Measurements from ENCODE around the gene TAF1C.

GRCh38 chr16:84198401-84198800, 11.5 kb upstream of the TAF1C start:
- TF ChIP-seq CTCF (IDR thresholded peaks at IDR 0.05): no peak
- TF ChIP-seq POLR2A (IDR thresholded peaks at IDR 0.05): no peak
